ENCODE results near the gene SCARF2.
"Not testable (repeated sequence)": the region's sequence is repeated elsewhere in the genome, so short reads cannot be mapped to it uniquely, and the experiment has no call there.

DNA sequence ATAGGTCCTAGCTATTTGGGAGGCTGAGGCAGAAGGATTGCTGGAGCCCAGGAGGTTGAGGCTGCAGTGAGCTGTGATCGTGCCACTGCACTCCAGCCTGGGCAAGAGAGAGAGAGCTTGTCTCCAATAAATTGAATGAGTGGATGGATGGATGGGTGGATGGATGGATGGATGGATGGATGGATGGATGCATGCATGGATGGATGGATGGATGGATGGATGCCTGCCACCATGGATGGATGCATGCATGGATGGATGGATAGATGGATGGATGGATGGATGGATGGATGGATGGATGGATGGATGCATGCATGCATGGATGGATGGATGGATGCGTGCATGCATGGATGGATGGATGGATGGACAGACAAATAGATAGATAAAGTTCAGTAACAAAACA, 32.9 kb upstream of the SCARF2 start:
- TF ChIP-seq, protein P1, sequence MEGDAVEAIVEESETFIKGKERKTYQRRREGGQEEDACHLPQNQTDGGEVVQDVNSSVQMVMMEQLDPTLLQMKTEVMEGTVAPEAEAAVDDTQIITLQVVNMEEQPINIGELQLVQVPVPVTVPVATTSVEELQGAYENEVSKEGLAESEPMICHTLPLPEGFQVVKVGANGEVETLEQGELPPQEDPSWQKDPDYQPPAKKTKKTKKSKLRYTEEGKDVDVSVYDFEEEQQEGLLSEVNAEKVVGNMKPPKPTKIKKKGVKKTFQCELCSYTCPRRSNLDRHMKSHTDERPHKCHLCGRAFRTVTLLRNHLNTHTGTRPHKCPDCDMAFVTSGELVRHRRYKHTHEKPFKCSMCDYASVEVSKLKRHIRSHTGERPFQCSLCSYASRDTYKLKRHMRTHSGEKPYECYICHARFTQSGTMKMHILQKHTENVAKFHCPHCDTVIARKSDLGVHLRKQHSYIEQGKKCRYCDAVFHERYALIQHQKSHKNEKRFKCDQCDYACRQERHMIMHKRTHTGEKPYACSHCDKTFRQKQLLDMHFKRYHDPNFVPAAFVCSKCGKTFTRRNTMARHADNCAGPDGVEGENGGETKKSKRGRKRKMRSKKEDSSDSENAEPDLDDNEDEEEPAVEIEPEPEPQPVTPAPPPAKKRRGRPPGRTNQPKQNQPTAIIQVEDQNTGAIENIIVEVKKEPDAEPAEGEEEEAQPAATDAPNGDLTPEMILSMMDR (IDR thresholded peaks at IDR 0.05), result not testable (repeated sequence)
- not testable (repeated sequence) for TF ChIP-seq POLR2A (IDR thresholded peaks at IDR 0.05; ENCODE audit: low read length); HOXA7 (CRISPR knock-in tag; IDR thresholded peaks at IDR 0.05); ZFP36 (IDR thresholded peaks at IDR 0.05; ENCODE audit: borderline replicate concordance, partially characterized antibody); NR3C1 (IDR thresholded peaks at IDR 0.05); RAD21 (conservative IDR thresholded peaks at IDR 0.05 in 1 of 2, IDR thresholded peaks at IDR 0.05 in 1 of 2); EP300 (IDR thresholded peaks at IDR 0.05); ZC3H11A (IDR thresholded peaks at IDR 0.05); CBX8 (IDR thresholded peaks at IDR 0.05); CHD2 (IDR thresholded peaks at IDR 0.05; ENCODE audit: low read length, partially characterized antibody); EHMT2 (IDR thresholded peaks at IDR 0.05; ENCODE audit: low read depth); RNF2 (IDR thresholded peaks at IDR 0.05; ENCODE audit: borderline replicate concordance, low read depth)
- TF ChIP-seq, protein P2, sequence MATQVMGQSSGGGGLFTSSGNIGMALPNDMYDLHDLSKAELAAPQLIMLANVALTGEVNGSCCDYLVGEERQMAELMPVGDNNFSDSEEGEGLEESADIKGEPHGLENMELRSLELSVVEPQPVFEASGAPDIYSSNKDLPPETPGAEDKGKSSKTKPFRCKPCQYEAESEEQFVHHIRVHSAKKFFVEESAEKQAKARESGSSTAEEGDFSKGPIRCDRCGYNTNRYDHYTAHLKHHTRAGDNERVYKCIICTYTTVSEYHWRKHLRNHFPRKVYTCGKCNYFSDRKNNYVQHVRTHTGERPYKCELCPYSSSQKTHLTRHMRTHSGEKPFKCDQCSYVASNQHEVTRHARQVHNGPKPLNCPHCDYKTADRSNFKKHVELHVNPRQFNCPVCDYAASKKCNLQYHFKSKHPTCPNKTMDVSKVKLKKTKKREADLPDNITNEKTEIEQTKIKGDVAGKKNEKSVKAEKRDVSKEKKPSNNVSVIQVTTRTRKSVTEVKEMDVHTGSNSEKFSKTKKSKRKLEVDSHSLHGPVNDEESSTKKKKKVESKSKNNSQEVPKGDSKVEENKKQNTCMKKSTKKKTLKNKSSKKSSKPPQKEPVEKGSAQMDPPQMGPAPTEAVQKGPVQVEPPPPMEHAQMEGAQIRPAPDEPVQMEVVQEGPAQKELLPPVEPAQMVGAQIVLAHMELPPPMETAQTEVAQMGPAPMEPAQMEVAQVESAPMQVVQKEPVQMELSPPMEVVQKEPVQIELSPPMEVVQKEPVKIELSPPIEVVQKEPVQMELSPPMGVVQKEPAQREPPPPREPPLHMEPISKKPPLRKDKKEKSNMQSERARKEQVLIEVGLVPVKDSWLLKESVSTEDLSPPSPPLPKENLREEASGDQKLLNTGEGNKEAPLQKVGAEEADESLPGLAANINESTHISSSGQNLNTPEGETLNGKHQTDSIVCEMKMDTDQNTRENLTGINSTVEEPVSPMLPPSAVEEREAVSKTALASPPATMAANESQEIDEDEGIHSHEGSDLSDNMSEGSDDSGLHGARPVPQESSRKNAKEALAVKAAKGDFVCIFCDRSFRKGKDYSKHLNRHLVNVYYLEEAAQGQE (IDR thresholded peaks at IDR 0.05), result not testable (repeated sequence)
